Gastrocnemius medialis (tissue), 4 donors: Measurements from ENCODE around the gene SCN4A.

ENCODE experiments used
- POLR2A ChIP-seq, 2 donors: fragments of 450-650 bp; IDR thresholded peaks; one replicate each; pipeline ENCODE4 v1.6.1; 2017; ENCODE audit warnings: antibody characterized with exemption in 2 of 2, mild to moderate bottlenecking in 2 of 2, moderate library complexity in 2 of 2
- TF ChIP-seq, protein P1 (sequence below), 5 experiments: fragments of 450-650 bp in 3 of 5; fragments of 200-600 bp in 2 of 5; sonication (generic) in 2 of 5; IDR thresholded peaks in 4 of 5; conservative IDR thresholded peaks in 1 of 5; 1 replicate in 4 of 5; 2 replicates in 1 of 5; pipeline ENCODE4 v1.5.1; 2016 to 2019; ENCODE audit warnings: antibody characterized with exemption in 5 of 5, mild to moderate bottlenecking in 3 of 5, moderate library complexity in 3 of 5

DNA sequence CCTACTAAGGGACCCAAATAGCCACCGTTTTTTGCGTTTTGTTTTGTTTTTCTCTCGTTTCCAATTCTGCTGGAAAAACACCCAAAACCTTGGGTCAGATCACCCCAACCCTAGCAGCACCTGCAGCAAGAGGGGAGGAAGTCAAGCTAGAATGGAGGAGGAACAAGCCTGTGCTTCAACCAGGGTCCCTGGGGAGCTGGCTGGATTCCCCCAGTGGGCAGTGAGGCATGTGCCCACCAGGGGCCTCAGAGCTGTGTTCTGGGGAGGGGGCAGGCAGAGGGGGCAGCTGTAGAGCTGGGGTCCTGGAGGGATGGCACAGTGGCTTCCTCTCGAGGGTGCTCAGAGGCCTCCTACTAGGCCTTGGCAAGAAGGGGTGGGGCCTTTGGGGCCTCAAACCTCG, 47.1 kb downstream of the SCN4A start:
- TF ChIP-seq, protein P1, sequence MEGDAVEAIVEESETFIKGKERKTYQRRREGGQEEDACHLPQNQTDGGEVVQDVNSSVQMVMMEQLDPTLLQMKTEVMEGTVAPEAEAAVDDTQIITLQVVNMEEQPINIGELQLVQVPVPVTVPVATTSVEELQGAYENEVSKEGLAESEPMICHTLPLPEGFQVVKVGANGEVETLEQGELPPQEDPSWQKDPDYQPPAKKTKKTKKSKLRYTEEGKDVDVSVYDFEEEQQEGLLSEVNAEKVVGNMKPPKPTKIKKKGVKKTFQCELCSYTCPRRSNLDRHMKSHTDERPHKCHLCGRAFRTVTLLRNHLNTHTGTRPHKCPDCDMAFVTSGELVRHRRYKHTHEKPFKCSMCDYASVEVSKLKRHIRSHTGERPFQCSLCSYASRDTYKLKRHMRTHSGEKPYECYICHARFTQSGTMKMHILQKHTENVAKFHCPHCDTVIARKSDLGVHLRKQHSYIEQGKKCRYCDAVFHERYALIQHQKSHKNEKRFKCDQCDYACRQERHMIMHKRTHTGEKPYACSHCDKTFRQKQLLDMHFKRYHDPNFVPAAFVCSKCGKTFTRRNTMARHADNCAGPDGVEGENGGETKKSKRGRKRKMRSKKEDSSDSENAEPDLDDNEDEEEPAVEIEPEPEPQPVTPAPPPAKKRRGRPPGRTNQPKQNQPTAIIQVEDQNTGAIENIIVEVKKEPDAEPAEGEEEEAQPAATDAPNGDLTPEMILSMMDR (IDR thresholded peaks at IDR 0.05 in 4 of 5, conservative IDR thresholded peaks at IDR 0.05 in 1 of 5), result no peak
- TF ChIP-seq POLR2A (IDR thresholded peaks at IDR 0.05), result no peak
